KBM-7 (cell line): ENCODE results near the gene CYP2R1.
A peak's percentile ranks its signal among the peaks of the same experiment; 100 is the strongest.
"Not testable (repeated sequence)": the region's sequence is repeated elsewhere in the genome, so short reads cannot be mapped to it uniquely, and the experiment has no call there.

ENCODE experiments used
- DNase-seq: peaks from one replicate; pipeline ENCODE4 v3.0.0-alpha.2; 2015
- in situ Hi-C: fragments of 300-500 bp; cut with MboI; formaldehyde crosslinking; loops from 2 replicates; pipeline ENCODE4 v1.14.3; 2020; ENCODE audit warnings: low sequenced_read_pairs, low pct_unique_long_range_greater_than_20kb, mixed read lengths

CYP2R1 gene

GRCh38 chr11:14898355-14898754 is 6.3 kb upstream of the CYP2R1 start:
- in situ Hi-C loops, result loop anchor here (25.0 kb wide), 1 partner anchor 386 kb away; the partner anchor contains the start of gene PSMA1
- DNase-seq, result no peak

DNA sequence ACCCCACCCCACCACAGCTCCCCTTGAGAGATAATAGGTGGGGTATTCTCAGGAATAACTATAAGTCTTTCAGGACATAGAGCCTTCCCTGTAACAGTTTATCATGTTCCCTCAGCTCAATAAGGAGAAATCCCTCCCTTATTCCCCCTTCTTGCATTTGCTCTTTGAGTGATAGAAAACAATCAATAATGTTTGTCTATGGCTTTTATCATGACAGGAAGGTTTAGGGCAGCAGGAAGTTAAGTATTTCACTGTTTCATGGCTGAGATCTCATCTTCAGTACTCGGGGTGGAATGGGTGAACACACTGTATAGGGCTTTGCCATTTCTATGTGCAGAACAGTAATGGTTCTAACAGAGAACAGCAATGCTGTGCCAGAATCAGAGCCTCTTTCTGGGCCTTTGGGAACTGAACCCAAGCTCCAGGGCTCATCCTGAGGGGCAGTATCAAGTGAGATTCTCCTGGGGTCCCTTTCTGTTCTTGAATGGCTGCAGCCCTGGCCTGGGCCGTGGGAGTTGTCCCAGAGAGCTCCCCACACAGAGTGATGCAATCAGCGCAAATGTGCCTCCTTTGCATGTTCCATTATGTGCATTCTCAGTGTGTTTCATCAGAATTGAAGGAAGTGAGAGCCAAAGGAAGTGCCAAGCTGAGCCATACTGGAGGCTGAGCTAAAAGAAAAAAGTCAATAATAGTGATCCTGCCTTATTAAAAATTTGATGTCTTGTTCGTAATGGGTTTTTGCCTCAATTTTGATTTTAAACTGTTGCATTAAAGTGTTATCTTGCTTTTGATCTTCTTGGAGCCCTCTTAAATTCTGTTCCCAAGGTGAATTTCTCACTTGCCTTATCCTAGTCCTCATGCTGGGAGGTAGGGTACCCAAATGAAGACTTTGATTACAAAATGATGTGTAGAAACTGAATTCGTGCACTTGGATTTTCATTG is 2.9 kb upstream of the CYP2R1 start:
- peak; percentile 83 for DNase-seq
- in situ Hi-C loops, result loop anchor here (25.0 kb wide), 1 partner anchor 383 kb away; the partner anchor contains the start of gene PSMA1

- DNase-seq, result no peak
- in situ Hi-C loops, result loop anchor here (25.0 kb wide), 1 partner anchor 380 kb away; the partner anchor contains the start of gene PSMA1
These were observed 546 bp upstream of the CYP2R1 start for GRCh38 chr11:14892577-14892976.

DNA sequence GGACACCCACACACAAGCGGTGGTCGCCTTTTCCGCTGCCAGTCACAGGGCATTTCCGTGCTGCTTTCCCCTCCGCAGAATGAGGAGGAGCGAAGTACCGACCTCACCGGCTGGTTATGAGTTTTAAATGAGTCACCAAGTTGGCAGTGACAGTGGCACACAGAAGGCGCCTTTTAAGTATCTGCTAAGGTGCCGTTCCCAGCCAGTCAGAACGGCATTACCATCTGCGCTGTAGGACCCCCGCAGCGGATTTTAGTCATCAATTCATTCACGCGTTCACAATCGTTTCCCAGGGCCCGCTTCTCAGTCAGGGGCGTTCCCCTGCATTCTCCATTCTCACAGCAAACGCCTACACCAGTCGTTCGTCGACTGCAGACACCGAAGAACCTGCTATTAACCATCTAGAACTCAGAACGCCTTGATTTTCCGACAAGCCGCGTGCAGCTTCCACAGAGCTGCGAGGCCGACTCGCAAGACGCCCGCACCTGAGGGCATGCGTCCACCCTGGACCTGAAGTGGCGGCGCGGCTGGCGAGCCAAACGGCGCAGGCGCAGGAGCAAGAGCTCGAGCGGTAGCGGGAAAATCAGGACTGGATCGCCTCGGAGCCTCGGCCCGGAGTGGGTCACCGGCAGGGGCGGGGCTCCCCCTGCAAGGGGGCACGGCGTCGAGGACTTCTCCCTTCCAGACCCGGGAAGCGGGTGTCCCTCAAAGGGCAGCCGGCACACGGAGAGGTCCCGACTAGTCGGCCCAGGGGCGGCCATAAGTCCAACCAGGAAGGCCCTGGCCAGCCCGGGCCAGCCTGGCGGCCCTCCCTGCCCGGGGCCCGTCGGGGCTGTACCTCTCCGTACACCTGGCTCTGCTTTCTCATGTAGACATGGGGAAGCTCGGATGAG is 642 bp downstream of the CYP2R1 start:
- DNase-seq, result peak; percentile 92
- in situ Hi-C loops, result loop anchor here (25.0 kb wide), 1 partner anchor 379 kb away; the partner anchor contains the start of gene PSMA1

- no peak for DNase-seq
- in situ Hi-C loops, result loop anchor here (25.0 kb wide), 1 partner anchor 374 kb away; the partner anchor contains the start of gene PSMA1
These were observed 5.5 kb downstream of the CYP2R1 start for GRCh38 chr11:14886513-14886912.

DNA sequence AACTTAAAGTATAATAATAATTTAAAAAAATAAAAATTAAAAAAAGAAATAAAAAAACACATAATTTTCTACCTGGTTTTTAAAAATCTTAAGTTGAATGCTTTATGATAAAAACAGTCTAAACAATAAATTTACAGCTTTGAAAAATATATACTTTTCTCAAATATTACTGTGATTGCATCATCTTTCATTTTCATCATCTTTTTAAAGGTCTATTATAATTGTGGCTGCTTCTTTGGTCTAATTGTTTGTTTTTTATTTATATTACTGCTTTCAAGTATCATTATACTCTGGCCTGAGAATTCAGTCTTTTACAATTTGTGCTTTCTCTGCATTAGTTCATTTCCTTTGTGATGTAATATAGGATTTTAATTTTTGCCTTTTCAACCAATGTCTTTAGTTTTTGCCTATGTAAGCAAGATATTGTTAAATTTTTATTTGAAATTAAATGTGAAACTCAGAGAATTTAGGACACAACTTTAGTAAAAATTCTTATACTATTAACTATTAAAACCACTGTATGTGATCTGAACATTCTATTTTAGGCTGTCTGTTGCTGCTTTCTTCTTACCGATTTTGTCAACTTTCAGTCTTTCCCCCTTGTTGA is 7.3 kb downstream of the CYP2R1 start:
- in situ Hi-C loops, result loop anchor here (25.0 kb wide), 1 partner anchor 372 kb away; the partner anchor contains the start of gene PSMA1
- no peak for DNase-seq

- in situ Hi-C loops, result loop anchor here (25.0 kb wide), 1 partner anchor 371 kb away; the partner anchor contains the start of gene PSMA1
These were observed 8.3 kb downstream of the CYP2R1 start for GRCh38 chr11:14883683-14884082.

DNA sequence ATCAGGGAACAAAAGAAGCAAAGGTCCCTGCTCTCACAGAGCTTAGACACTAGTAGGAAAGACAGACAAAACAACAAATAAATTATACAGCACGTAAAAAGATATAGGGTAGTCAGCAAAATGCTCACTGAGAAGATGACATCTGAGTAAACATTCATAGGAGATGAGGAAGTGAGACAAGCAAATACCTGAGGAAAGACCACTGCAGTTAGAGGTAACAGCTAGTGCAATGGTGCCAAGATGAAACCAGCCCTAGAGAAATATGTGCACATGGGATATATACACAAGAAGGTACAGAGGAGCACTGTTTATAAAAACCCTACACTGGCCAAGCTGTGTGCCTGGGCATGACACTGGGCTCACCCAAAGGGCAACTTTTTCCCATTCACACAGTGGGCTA is 9.8 kb downstream of the CYP2R1 start:
- in situ Hi-C loops, result loop anchor here (25.0 kb wide), 1 partner anchor 370 kb away; the partner anchor contains the start of gene PSMA1
- DNase-seq, result no peak

More at GRCh38 chr11:14883683-14884082, 8.3 kb downstream of the CYP2R1 start:
- DNase-seq, result not testable (repeated sequence)

GRCh38 chr11:14881576-14882193 is 10.3 kb downstream of the CYP2R1 start:
- in situ Hi-C loops, result loop anchor here (25.0 kb wide), 1 partner anchor 369 kb away; the partner anchor contains the start of gene PSMA1
- no peak for DNase-seq

DNA sequence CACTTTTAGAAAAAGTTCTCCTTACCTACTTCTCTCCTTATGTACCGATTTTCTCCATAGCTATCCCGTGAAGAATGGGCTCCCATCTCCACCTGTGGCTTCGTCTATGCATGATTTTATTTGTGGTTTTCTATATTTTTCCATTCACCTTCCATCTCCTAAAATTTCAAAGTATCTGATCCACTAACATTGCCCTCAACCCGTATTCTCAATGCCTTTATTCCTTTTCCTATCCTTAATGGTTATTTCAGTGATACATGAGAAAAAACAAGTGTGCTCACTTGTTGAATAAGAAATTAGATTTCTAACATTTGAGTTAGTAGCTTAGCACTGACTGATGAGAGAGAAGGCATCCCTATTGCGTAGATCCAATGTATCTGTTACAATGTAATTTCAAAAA is 16.9 kb downstream of the CYP2R1 start:
- in situ Hi-C loops, result loop anchor here (25.0 kb wide), 1 partner anchor 363 kb away; the partner anchor contains the start of gene PSMA1

DNA sequence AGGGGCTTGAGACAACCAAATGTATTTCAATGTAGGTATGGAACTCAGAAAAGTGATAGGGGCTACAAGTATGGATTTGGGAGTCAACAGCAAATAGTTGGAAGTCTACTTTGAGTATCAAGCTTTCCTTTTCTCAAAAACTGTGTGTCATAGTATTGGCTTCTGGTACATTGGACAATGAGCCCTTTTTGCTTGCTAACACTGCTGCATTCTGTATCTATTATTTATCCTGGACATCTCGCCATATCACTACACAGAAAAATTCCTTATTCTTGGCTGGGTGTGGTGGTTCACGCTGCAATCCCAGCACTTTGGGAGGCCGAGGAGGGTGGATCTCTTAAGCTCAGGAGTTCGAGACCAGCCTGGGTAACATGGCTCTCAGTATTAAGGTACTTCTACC is 18.4 kb downstream of the CYP2R1 start:
- in situ Hi-C loops, result no loop called here
- DNase-seq, result no peak

More for the DNA sequence above, 16.9 kb downstream of the CYP2R1 start:
- no peak for DNase-seq

DNA sequence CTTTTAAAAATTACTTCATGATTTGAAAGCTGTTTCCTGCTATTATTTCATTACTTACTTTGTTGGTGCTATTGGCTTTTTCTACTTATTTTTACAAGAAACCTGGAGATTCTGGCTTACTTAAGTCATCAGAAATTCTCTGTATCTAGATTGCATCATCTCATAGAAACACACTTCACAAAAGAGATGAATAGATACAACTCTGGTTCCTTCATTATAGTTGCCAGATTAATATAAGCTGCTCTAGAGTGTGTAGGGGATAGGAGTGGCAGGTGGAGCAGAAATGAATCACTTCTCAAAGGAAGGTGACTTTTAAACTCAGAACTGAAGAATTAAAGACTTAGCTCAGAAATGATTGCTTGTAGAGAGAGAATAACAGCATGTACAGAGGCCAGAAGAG is 20.0 kb downstream of the CYP2R1 start:
- in situ Hi-C loops, result no loop called here
- no peak for DNase-seq

GRCh38 chr11:14863775-14864174 is 28.3 kb downstream of the CYP2R1 start:
- in situ Hi-C loops, DNase-seq: not testable (repeated sequence)

DNA sequence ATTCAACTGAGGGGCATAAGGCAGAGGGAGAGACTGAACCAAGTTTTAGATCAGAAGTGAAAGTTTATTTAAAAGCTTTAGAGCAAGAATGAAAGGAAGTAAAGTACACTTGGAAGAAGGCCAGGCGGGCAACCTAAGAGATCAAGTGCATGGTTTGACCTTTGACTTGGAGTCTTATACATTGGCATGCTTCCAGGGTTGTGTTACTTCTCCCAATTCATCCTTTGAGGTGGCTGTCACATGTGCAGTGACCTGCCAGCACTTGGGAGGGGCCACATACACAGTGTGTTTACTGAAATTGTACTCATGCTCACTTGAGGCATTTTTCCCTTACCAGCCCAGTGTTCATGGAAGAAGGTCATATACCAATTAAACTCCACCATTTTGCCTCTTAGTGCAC is 30.4 kb downstream of the CYP2R1 start:
- no peak for DNase-seq
- in situ Hi-C loops, result no loop called here

DNA sequence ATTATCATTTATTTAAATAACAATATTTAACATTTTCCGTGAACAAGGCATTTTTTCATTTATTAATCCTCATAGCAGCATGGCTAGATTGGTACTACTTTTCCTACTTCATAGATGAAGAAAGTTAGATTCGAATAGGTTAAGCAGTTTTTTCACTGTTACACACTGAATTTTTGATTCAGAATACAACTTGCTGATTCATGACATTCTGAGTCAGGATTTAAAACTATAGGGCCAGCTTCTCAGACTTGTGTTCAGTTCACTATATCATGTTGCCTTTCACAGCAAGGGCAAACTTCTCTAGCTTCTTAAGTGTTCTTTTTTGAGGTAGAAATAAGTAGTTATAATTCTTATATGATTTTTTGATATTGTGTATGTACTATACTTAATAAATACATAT is 31.5 kb downstream of the CYP2R1 start:
- DNase-seq, result no peak

GRCh38 chr11:14858404-14858803 is 33.6 kb downstream of the CYP2R1 start:
- in situ Hi-C loops, result no loop called here
- no peak for DNase-seq

More for the DNA sequence above, 31.5 kb downstream of the CYP2R1 start:
- in situ Hi-C loops, result no loop called here

DNA sequence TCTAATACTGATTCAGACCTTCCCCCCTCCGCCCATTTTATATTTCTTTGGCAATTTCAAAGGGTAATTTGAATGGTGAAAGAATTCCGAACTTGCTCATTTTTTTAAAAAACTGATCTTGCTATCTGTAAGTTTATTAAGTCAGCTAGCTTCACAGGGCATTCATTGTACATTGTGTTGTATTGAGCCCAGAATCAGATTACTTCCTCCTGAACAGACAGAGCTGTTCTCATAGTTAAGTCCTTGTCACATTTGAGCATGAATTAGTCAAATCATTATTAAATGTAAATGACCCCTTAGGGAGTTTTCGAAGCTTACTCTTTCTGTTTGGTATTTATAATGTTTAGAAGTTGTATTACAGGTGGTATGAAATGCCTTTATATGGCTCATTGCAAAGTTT is 34.4 kb downstream of the CYP2R1 start:
- in situ Hi-C loops, result no loop called here
- DNase-seq, result no peak

DNA sequence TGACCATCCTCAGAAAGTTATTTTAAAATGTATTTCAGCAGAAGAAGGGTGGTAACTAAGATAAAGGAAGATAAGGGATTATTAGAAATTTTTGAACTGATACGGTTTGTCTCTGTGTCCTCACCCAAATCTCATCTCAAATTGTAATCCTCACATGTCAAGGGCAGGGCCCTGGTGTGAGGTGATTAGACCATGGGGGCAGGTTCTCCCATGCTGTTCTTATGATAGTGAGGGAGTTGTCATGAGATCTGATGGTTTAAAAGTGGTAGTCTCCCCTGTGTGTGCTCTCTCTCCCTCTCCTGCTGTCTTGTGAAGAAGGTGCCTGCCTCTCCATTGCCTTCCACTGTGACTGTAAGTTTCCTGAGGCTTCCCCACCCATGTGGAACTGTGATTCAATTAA is 36.1 kb downstream of the CYP2R1 start:
- in situ Hi-C loops, result no loop called here
- DNase-seq, result no peak
